GM19324 (cell line): ENCODE measurements around the gene SNAP25.

Source experiments
- ATAC-seq: cut with Tn5 transposase; IDR thresholded peaks from one replicate; pipeline ENCODE4 v1.9.1; 2021; ENCODE audit warnings: mild to moderate bottlenecking, moderate library complexity; ENCODE audit not compliant: unreplicated experiment, low FRiP score

SNAP25 gene

GRCh38 chr20:10324198-10324847, 105.7 kb downstream of the SNAP25 start:
- ATAC-seq, result no peak

GRCh38 chr20:10328897-10329255, 110.2 kb downstream of the SNAP25 start:
- ATAC-seq, result no peak

DNA sequence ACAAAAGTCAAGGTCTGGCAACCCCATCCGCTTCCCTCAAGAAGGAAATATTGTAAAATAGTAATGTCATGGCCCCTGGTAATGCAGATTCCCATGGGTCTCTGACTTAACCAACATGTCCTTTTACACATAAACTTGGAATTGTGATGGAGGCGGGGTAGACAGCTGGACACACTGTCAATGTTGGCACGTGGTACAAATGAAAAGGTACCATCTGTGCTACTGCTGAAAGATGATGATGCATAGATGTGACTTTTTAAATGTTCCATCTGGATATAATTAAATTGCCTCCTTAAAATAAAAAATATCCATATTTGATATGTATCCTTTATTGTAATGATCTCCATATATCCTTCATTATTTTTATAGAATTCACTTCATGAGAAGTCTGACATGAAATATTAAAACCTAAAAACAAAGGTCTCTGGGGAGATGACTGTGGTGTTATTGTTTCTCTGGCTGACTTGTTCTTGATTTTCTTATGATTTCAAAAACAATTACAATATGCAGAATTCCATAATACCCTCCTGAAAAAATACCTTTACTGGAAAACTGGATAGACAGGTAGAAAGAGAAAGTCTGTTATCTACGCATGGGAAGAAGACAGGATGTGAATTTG, 110.9 kb downstream of the SNAP25 start:
- no peak for ATAC-seq

DNA sequence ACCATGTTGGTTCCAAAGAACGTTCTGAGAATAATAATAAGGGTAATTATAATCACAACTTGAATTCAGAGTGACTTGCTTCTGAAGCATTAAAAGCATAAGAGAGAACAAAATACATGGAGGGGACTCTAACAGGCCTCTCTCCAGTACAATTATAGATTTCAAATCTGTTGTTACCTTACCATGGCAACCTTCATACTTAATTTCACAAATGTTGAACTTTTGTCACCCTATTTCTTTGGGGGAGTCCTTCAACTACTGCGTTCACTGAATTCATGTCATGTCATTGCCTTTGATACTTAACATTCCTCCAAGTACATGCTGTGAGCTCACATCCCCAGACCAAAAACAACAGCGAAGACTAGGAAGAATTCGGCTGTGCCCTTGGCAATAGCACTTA, 111.4 kb downstream of the SNAP25 start:
- ATAC-seq, result no peak

- ATAC-seq, result no peak
Measured at GRCh38 chr20:10332656-10333415, 114.2 kb downstream of the SNAP25 start.

DNA sequence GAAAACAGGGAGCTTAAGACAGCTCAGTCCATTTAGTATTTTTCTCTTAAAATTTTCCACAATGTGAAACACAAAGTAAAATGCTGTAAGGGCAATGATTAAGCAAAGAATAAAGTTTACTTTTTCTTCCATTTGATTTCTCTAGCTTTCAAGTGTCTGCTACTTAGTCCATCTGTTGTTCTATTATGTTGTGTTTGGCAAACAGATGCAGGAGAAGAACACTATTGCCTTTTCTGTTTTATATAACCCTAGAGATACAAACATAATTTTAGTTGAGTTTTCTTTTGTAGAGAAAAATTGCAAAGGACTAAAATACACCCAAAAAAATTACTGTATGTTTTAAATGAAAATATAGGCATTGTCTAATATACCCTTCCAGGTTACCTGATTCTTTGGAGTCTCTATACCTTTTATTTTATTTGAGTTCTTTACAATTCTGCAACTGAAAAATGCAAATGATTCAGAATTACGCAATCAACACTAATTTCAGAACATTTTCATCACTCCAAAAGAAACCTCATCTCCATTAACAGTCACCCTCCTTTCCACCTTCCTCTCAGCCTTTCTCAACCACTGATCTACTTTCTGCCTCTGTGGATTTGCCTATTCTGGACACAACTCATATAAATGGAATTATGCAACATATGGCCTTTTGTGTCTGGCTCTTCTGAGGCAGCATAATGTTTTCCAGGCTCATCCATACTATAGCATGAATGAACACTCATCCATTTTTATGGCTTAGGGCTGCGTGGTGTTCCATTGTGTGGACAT, 118.5 kb downstream of the SNAP25 start:
- no peak for ATAC-seq

DNA sequence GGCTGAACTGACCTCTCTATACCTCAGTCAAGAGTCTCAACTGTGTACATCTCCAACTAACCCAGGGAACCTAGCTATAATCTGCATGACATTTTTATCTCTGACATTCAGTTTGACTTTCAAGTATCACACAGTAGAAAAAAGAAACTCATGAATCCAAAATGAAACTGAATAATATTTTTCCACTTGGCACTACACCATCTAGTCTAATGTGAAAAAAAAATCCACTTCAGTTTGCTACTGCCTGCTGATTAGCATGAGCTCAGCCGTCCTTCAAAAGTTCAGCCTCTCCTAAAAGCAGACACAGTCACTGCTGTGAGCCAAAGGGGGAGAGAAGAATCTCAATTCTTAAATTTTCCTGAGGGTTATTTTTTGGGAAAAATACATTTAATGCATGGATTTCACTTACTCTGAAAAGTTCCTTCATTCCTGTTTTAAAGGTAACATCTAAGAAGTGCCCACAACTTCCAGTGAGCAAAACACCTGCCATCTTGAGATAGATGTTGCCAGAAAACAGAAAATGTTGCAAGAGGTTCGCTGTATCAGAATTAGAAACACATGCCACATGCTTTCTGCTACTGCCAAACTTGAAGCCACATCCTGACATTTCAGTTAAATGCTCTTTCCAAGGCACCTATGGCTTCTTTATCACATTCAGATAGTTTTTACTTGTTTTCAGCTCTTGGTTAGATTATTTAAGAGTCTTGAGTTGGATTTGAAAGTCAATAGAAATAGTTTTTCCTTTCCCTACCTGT, 120.0 kb downstream of the SNAP25 start:
- ATAC-seq, result no peak

DNA sequence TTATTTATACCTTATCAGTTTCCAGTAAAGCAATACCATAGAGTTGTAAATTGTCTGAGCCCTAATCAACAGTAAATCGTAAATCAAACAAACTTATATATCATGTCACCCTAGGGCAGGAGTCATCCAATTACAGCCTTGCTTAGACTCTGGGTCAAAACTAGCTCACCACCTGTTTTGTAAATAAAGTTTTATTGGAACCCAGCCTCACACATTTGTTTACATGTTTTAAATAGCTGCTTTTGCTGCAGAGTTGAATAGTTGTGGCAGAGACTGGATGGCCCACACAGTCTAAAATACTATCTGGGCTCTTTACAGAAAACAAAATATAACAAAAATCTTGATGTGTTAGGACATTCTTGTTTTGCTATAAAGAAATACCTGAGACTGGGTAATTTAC, 121.0 kb downstream of the SNAP25 start:
- no peak for ATAC-seq

- ATAC-seq, result no peak
Measured at GRCh38 chr20:10342152-10342551, 123.5 kb downstream of the SNAP25 start.

DNA sequence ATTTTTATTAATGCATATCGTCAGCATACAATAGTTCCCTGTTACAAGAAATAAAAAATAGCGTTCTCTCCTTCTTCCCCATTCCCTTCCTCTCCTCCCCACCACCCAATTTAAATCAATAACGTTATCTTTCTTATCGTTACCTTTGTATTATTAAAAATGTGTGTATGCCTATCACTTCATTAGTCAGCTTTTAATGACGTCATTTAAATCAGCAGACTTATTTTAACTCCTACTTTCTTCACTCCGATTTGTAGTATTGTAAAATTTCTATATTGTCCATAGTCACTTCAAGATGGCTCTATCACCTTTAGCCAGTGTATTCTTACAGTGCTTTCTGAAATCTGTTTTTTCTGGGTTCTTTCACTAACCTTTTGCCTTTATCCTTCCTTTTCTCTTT, 126.3 kb downstream of the SNAP25 start:
- ATAC-seq, result no peak

DNA sequence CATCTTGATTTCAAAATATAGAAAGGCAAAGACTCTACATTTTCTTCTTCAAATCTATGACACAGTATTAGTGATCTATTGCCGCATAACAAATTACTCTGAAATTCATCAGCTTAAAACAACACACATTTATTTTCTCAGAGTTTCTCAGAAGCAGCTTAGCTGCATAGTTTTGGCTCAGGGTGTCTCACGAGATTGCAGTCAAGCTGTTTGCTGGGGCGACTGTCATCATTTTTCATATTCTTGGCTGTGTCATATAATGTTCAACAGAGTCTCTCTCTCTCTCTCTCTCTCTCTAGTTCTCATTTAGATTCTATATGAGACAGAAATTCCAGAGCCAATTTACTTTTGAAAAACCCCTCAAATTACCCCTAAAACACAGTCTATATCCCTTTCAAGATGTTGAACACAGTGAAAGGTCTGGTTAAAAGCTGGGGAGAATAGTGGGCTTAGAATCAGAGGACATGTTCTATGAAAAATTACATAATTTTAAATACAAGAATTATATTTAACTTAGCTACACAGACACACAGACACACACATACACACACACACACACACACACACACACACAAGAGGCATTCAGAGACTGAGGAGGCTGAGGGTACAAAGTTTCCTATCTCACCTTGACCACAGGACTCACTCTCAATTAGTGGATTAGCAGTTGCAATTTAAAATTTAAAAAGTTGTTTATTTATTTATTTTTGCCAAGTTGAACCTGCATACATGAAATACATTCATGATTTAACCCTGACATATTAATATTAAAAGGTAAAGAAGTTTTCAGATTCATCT, 128.7 kb downstream of the SNAP25 start:
- ATAC-seq, result no peak

GRCh38 chr20:10349118-10349517, 130.5 kb downstream of the SNAP25 start:
- ATAC-seq, result no peak

DNA sequence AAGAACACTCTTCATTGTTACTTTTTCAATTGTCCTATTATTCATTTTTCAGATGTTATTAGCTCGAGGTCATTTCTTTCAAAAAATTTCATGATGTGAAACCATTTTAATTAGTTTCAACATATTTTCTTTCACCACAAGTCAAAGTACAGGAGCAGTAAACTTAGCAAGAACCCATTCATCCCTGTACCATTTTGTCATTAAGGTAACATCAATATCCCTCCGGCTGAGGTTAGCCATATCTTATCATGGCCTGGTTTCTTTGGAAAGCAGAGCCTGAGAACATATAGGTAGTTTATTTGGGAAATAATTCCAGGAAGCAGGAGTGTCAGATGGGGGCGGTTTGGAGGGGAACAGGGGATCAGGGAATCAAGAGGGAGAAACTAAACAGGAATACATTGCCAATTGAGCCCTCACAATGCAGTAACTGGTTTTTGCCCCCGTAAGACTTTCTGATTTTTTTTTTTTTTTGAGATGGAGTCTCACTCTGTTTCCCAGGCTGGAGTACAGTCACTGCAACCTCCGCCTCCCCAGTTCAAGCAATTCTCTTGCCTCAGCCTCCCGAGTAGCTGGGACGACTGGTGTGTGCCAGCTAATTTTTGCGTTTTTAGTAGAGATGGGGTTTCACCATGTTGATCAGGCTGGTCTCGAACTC, 131.7 kb downstream of the SNAP25 start:
- no peak for ATAC-seq

DNA sequence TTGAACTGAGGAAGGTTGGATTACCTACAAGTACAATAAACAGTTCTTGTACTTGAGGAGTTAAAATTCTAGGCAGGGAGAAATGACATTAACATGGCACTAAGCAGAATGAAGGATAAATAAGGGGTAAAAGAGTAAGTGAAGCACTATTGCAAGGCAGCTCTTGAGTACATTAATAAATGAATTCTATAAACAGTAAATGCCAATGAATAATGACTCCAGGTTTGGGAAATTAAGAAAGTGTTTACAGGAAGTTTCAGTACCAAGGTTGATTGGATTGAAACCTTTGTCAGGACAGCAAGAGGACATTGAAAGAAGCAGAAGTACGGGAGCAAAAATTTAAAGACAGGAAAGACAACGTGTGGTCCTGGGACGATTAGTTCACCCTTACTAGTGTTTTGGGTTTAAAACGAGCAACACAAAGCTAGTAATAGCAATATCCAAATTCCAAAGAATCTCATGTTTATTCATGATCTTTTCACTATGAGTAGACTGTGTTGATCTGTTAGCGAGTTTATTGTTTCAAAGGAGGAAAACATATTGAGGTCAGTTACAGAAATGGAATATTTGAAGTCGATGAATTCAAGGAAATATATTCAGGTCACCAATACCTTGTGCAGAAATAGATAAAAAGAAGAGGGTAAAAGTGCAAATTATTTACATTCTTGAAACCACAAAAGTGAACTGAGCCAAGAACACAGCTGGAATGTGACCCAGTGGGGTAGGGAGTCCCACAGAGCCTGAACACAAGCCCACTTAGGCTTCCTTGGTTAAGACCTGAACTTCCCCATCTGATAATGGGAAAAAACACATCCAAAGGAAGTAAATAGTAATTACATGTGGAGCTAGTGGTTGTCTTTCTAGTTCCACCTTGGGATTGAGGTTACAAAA, 134.5 kb downstream of the SNAP25 start:
- no peak for ATAC-seq

DNA sequence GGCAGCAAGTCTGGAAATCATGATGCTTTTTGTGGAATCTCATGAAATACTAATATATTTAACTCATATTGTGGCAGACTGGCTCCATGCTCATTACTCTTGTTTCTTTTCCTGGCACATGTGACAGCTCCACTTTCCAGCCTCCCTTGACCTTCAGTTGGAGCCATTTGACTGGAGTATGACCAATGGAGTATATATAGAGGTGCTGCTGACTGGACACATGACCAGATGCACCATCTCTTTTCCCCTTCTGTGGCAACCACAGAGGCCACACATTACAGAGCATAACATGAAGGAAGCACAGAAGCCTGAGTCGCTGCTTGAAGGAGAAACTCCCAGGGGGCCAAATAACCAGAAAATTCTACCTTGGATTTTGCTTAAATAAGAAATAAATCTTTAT, 138.0 kb downstream of the SNAP25 start:
- no peak for ATAC-seq
